ENCODE data around the gene GNAI2. TPM values are rescaled to one million over a fixed set of nuclear protein-coding genes. Genes with fewer than 3 reads are reported as not detected.
"Not testable (repeated sequence)": the region's sequence is repeated elsewhere in the genome, so short reads cannot be mapped to it uniquely, and the experiment has no call there.

The GNAI2 gene
- total and polyA plus RNA-seq, 7 experiments from 2014 or later: 225 to 527 (median 397) TPM

- Mint-ChIP-seq H3K36me3 (peaks cover 0 to 19% (median 0%) of the 10 kb centered on the region in 5 donors), H3K9me3 (no peaks in the 10 kb centered on the region), H3K4me3 (peak overlapping the region; percentile 58 to 86 (median 72)), H3K4me1 (peaks cover 0 to 12% (median 4%) of the 10 kb centered on the region in 7 donors), H3K27me3 (no peaks in the 10 kb centered on the region), H3K27ac (peak overlapping the region in 8 of 9 donors; percentile 41 to 85 (median 77))
- Histone ChIP-seq H3K27ac (ENCODE audit: low read depth, low read length) (peak overlapping the region; percentile 76), H3K27me3 (ENCODE audit: control insufficient read depth in 2 of 2, insufficient read depth in 2 of 2, low read length in 2 of 2) (no peaks in the 10 kb centered on the region), H3K36me3 (ENCODE audit: control insufficient read depth in 2 of 3, insufficient read depth in 3 of 3, low read length in 3 of 3) (peaks cover 8 to 48% (median 12%) of the 10 kb centered on the region in 3 experiments), H3K4me1 (ENCODE audit: control insufficient read depth in 2 of 2, insufficient read depth in 2 of 2, low read length in 2 of 2) (peaks cover 6 to 7% of the 10 kb centered on the region in 2 donors), H3K9me3 (ENCODE audit: control insufficient read depth in 2 of 3, low read length in 3 of 3) (no peaks in the 10 kb centered on the region), H3K4me3 (ENCODE audit: low read length) (peak overlapping the region; percentile 43)
- ChIA-PET POLR2A (interaction anchor here (0.9 to 2.4 kb wide), 4 partner anchors 11 to 78 kb away, joined by 3 to 7 read pairs (median 4); no protein-coding TSS in a partner anchor), CTCF (interaction anchor here (0.7 to 2.7 kb wide), 6 partner anchors 8 to 65 kb away, joined by 4 to 8 read pairs (median 4); partner anchors contain the start of gene GNAI2)
- peak; percentile 16 for ATAC-seq
- intact Hi-C loops (cut with micrococcal nuclease): loop anchor here (1.0 kb wide), 4 partner anchors 13 to 65 kb away; no protein-coding TSS in a partner anchor
- no peak for DNase-seq
These were observed 23.5 kb downstream of the GNAI2 start for GRCh38 chr3:50259432-50260026.

GRCh38 chr3:50260027-50260941, 24.3 kb downstream of the GNAI2 start:
- POLR2A ChIA-PET: interaction anchor here (0.5 to 2.4 kb wide), 6 partner anchors 12 to 1909 kb away, joined by 3 to 7 read pairs (median 3); no protein-coding TSS in a partner anchor
- Mint-ChIP-seq H3K36me3 (peaks cover 0 to 19% (median 0%) of the 10 kb centered on the region in 5 donors), H3K9me3 (no peaks in the 10 kb centered on the region), H3K4me1 (peaks cover 0 to 12% (median 4%) of the 10 kb centered on the region in 7 donors), H3K27me3 (no peaks in the 10 kb centered on the region), H3K27ac (peak overlapping the region in 8 of 9 donors; percentile 38 to 85 (median 77)), H3K4me3 (peak overlapping the region; percentile 57 to 86 (median 68))
- peak overlapping the region; percentile 76 for H3K27ac ChIP-seq (ENCODE audit: low read depth, low read length)
- peak; percentile 95 for ATAC-seq
- H3K27me3 ChIP-seq (ENCODE audit: control insufficient read depth in 2 of 2, insufficient read depth in 2 of 2, low read length in 2 of 2): no peaks in the 10 kb centered on the region
- DNase-seq: peak; percentile 58 to 95 (median 78)
- peak overlapping the region; percentile 43 for H3K4me3 ChIP-seq (ENCODE audit: low read length)
- peaks cover 6% of the 10 kb centered on the region in 2 donors for H3K4me1 ChIP-seq (ENCODE audit: control insufficient read depth in 2 of 2, insufficient read depth in 2 of 2, low read length in 2 of 2)
- no peaks in the 10 kb centered on the region for H3K9me3 ChIP-seq (ENCODE audit: control insufficient read depth in 2 of 3, low read length in 3 of 3)
- H3K36me3 ChIP-seq (ENCODE audit: control insufficient read depth in 2 of 3, insufficient read depth in 3 of 3, low read length in 3 of 3): peaks cover 8 to 41% (median 8%) of the 10 kb centered on the region in 3 experiments
- intact Hi-C loops (cut with micrococcal nuclease): loop anchor here (1.0 kb wide), 4 partner anchors 13 to 66 kb away; no protein-coding TSS in a partner anchor
- CTCF ChIA-PET: interaction anchor here (0.9 to 2.7 kb wide), 3 partner anchors 11 to 35 kb away, joined by 4 to 8 read pairs (median 4); partner anchors contain the start of gene LSMEM2

- Mint-ChIP-seq H3K4me3 (peak overlapping the region in 5 of 10 donors; percentile 8 to 86 (median 64)), H3K27me3 (peaks cover 0 to 4% (median 0%) of the 10 kb centered on the region in 5 donors), H3K27ac (peak overlapping the region in 3 of 9 donors; percentile 19 to 71 (median 41)), H3K36me3 (peaks cover 0 to 19% (median 0%) of the 10 kb centered on the region in 5 donors), H3K4me1 (peaks cover 0 to 12% (median 4%) of the 10 kb centered on the region in 7 donors), H3K9me3 (no peaks in the 10 kb centered on the region)
- H3K36me3 ChIP-seq (ENCODE audit: control insufficient read depth in 2 of 3, insufficient read depth in 3 of 3, low read length in 3 of 3): peaks cover 8 to 35% (median 8%) of the 10 kb centered on the region in 3 experiments
- no peak overlapping the region for H3K4me3 ChIP-seq (ENCODE audit: low read length)
- H3K4me1 ChIP-seq (ENCODE audit: control insufficient read depth in 2 of 2, insufficient read depth in 2 of 2, low read length in 2 of 2): peaks cover 6% of the 10 kb centered on the region in 2 donors
- ChIA-PET POLR2A (interaction anchor here (1.0 to 1.4 kb wide), 3 partner anchors 13 to 76 kb away, joined by 3 to 5 read pairs (median 3); partner anchors contain the start of gene GNAI2), CTCF (interaction anchor here (1.0 to 2.7 kb wide), 2 partner anchors 12 to 17 kb away, joined by 4 to 8 read pairs; partner anchors contain the start of gene LSMEM2)
- H3K9me3 ChIP-seq (ENCODE audit: control insufficient read depth in 2 of 3, low read length in 3 of 3): no peaks in the 10 kb centered on the region
- DNase-seq (no peak), ATAC-seq (no peak)
- no peaks in the 10 kb centered on the region for H3K27me3 ChIP-seq (ENCODE audit: control insufficient read depth in 2 of 2, insufficient read depth in 2 of 2, low read length in 2 of 2)
- no peak overlapping the region for H3K27ac ChIP-seq (ENCODE audit: low read depth, low read length)
- intact Hi-C loops (cut with micrococcal nuclease): loop anchor here (1.0 kb wide), 4 partner anchors 12 to 67 kb away; no protein-coding TSS in a partner anchor
These were observed 25.0 kb downstream of the GNAI2 start for GRCh38 chr3:50260942-50261441.

- H3K4me1 Mint-ChIP-seq: peaks cover 0 to 12% (median 4%) of the 10 kb centered on the region in 7 donors
- H3K36me3 Mint-ChIP-seq: peaks cover 0 to 16% (median 0%) of the 10 kb centered on the region in 5 donors
- peaks cover 5 to 30% (median 8%) of the 10 kb centered on the region in 3 experiments for H3K36me3 ChIP-seq (ENCODE audit: control insufficient read depth in 2 of 3, insufficient read depth in 3 of 3, low read length in 3 of 3)
- POLR2A ChIA-PET: interaction anchor here (1.0 to 1.4 kb wide), 2 partner anchors 14 to 26 kb away, joined by 3 to 5 read pairs; partner anchors contain the start of gene GNAI2
- no peak overlapping the region for H3K27ac ChIP-seq (ENCODE audit: low read depth, low read length)
- H3K27ac Mint-ChIP-seq: peak overlapping the region in 2 of 9 donors; percentile 19 to 71
- CTCF ChIA-PET: interaction anchor here (0.9 to 1.0 kb wide), 2 partner anchors 17 to 69 kb away, joined by 3 to 4 read pairs; partner anchors contain the start of gene LSMEM2
- H3K4me3 Mint-ChIP-seq: peak overlapping the region in 5 of 10 donors; percentile 8 to 86 (median 43)
- H3K4me3 ChIP-seq (ENCODE audit: low read length): no peak overlapping the region
- ATAC-seq: no peak
- peaks cover 6% of the 10 kb centered on the region in 2 donors for H3K4me1 ChIP-seq (ENCODE audit: control insufficient read depth in 2 of 2, insufficient read depth in 2 of 2, low read length in 2 of 2)
- intact Hi-C loops (cut with micrococcal nuclease): no loop called here
- H3K9me3 Mint-ChIP-seq: no peaks in the 10 kb centered on the region
- H3K27me3 Mint-ChIP-seq: peaks cover 0 to 7% (median 0%) of the 10 kb centered on the region in 5 donors
- H3K27me3 ChIP-seq (ENCODE audit: control insufficient read depth in 2 of 2, insufficient read depth in 2 of 2, low read length in 2 of 2): no peaks in the 10 kb centered on the region
- H3K9me3 ChIP-seq (ENCODE audit: control insufficient read depth in 2 of 3, low read length in 3 of 3): no peaks in the 10 kb centered on the region
- no peak for DNase-seq
These were observed 25.5 kb downstream of the GNAI2 start for GRCh38 chr3:50261505-50261904.

GRCh38 chr3:50262200-50262599, 26.2 kb downstream of the GNAI2 start:
- DNase-seq; H3K27ac Mint-ChIP-seq; intact Hi-C loops (cut with micrococcal nuclease); ATAC-seq; H3K4me3 ChIP-seq (ENCODE audit: low read length); H3K9me3 Mint-ChIP-seq; H3K9me3 ChIP-seq (ENCODE audit: control insufficient read depth in 2 of 3, low read length in 3 of 3); H3K4me3 Mint-ChIP-seq; POLR2A ChIA-PET; H3K27ac ChIP-seq (ENCODE audit: low read depth, low read length); H3K4me1 ChIP-seq (ENCODE audit: control insufficient read depth in 2 of 2, insufficient read depth in 2 of 2, low read length in 2 of 2); H3K27me3 ChIP-seq (ENCODE audit: control insufficient read depth in 2 of 2, insufficient read depth in 2 of 2, low read length in 2 of 2): not testable (repeated sequence)
- peaks cover under 1 to 23% (median 5%) of the 10 kb centered on the region in 3 experiments for H3K36me3 ChIP-seq (ENCODE audit: control insufficient read depth in 2 of 3, insufficient read depth in 3 of 3, low read length in 3 of 3)
- CTCF ChIA-PET: interaction anchor here (0.9 kb wide), 1 partner anchor 70 kb away, joined by 3 read pairs; no protein-coding TSS in a partner anchor
- H3K36me3 Mint-ChIP-seq: peaks cover 0 to 10% (median 0%) of the 10 kb centered on the region in 5 donors
- H3K4me1 Mint-ChIP-seq: peaks cover 0 to 12% (median 4%) of the 10 kb centered on the region in 7 donors
- H3K27me3 Mint-ChIP-seq: peaks cover 0 to 14% (median 0%) of the 10 kb centered on the region in 5 donors

Measured in naive thymus-derived CD4-positive, alpha-beta T cell (primary cell).